ENCODE measurements around the gene OSCP1.

The OSCP1 gene

DNA sequence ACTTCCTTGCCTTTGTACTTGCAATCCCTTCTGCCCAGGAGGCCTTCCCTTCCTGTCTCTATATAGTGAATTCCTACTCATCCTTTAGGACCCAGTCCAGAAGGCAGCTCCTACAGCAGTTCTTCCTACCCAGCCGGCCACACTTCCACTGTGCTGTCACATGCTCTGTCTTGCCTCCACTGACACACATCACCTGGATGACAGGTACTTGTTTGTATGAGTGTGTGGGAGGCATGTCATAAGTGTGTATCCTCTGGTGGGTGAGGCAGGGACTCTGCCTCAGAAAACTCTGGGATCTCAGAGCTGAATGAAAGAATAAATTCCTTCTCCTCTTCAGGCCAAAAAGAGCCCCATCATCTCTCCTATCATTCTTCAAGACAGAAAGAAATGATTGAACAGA is 5.1 kb upstream of the OSCP1 start:
- peaks cover 17% of the 10 kb centered on the region for H3K36me3 ChIP-seq (ENCODE audit: control insufficient read depth, insufficient read depth, low read length)
- no peak for DNase-seq (ENCODE audit: extremely low read depth, insufficient read length)
- TF ChIP-seq, protein P1, sequence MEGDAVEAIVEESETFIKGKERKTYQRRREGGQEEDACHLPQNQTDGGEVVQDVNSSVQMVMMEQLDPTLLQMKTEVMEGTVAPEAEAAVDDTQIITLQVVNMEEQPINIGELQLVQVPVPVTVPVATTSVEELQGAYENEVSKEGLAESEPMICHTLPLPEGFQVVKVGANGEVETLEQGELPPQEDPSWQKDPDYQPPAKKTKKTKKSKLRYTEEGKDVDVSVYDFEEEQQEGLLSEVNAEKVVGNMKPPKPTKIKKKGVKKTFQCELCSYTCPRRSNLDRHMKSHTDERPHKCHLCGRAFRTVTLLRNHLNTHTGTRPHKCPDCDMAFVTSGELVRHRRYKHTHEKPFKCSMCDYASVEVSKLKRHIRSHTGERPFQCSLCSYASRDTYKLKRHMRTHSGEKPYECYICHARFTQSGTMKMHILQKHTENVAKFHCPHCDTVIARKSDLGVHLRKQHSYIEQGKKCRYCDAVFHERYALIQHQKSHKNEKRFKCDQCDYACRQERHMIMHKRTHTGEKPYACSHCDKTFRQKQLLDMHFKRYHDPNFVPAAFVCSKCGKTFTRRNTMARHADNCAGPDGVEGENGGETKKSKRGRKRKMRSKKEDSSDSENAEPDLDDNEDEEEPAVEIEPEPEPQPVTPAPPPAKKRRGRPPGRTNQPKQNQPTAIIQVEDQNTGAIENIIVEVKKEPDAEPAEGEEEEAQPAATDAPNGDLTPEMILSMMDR (IDR thresholded peaks at IDR 0.05; ENCODE audit: insufficient read depth, low read length, poor library complexity, severe bottlenecking), result no peak

DNA sequence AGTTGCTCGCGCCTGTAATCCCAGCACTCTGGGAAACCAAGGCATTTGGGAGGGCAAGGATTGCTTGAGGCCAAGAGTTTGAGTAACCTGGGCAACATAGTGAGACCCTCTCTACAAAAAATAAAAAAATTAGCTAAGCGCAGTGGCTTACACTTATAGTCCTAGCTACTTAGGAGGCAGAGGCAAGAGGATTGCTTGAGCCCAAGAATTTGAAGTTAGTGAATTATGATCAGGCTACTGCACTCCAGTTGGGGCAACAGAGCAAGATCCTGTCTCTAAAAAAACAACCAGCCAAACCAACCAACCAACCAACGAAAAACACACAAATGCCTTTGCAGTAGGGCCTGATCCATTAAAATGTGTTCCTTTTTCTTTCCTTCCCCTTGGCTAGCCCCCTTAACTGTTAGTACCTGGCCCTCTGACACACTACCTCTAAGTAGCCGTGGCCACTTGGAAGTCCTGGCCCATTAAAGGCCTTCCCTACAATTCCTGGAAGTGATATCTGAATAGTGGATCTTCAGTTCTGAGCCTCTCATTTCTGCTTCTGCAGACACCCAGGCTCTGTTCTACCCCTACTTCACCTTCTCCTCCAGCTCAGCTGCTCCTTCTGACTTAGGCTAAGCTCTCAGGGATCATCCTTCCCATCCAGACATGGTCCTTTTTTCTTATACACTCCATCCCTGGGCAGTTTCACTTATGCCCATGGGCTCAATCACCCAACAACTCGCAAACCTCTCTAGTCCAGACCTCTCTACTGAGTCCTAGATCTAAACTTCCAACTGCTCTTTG is 3.5 kb upstream of the OSCP1 start:
- DNase-seq (ENCODE audit: extremely low read depth, insufficient read length), result no peak
- TF ChIP-seq, protein P1 (IDR thresholded peaks at IDR 0.05; ENCODE audit: insufficient read depth, low read length, poor library complexity, severe bottlenecking), result no peak
- no peaks in the 10 kb centered on the region for H3K27me3 ChIP-seq (replicated peaks; ENCODE audit: control insufficient read depth, insufficient read depth, low read length)
- no peak overlapping the region for H3K4me3 ChIP-seq (replicated peaks; ENCODE audit: low read depth, low read length)
- H3K36me3 ChIP-seq (ENCODE audit: control insufficient read depth, insufficient read depth, low read length), result peaks cover 13% of the 10 kb centered on the region

More for the DNA sequence above, 5.1 kb upstream of the OSCP1 start:
- Histone ChIP-seq H3K27me3 (replicated peaks; ENCODE audit: control insufficient read depth, insufficient read depth, low read length) (no peaks in the 10 kb centered on the region), H3K4me3 (replicated peaks; ENCODE audit: low read depth, low read length) (no peak overlapping the region)

DNA sequence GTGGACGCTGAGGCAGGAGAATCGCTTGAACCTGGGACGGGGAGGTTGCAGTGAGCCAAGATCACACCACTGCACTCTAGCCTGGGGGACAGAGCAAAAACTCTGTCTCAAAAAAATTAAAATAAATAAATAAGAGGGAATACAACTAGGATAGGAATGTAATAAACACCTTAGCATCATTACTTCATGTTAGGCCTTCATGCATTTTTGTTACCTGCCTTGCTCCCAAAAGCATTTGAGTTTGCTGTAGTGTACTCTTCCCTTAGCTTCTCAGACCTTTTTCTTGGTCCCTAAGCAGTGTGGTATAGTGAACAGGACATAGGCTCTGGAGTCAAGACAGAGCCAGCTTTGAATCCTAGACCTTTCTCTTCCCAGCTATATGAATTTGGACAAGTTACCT is 2.8 kb upstream of the OSCP1 start:
- no peak overlapping the region for H3K4me3 ChIP-seq (replicated peaks; ENCODE audit: low read depth, low read length)
- peaks cover 13% of the 10 kb centered on the region for H3K36me3 ChIP-seq (ENCODE audit: control insufficient read depth, insufficient read depth, low read length)
- no peaks in the 10 kb centered on the region for H3K27me3 ChIP-seq (replicated peaks; ENCODE audit: control insufficient read depth, insufficient read depth, low read length)
- DNase-seq (ENCODE audit: extremely low read depth, insufficient read length), result no peak
- TF ChIP-seq, protein P1 (IDR thresholded peaks at IDR 0.05; ENCODE audit: insufficient read depth, low read length, poor library complexity, severe bottlenecking), result no peak

DNA sequence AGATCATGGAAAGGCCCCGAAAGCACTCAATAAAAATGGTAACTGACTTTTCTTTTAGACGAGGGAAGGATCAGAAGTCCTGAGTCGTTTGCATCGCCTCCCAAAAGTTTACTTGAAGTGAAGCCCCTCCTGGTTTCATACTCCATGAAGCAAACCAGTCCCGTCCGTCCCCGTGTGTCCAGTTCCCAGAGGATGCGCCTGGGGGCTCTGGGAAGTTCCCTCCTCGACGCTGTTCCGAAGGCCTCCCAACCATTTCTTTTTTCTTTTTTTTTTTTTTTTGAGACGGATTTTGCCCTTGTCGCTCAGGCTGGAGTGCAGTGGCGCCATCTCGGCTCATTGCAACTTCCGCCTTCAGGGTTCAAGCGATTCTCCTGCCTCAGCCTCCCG is 661 bp upstream of the OSCP1 start:
- Histone ChIP-seq H3K36me3 (ENCODE audit: control insufficient read depth, insufficient read depth, low read length) (peaks cover 8% of the 10 kb centered on the region), H3K4me3 (replicated peaks; ENCODE audit: low read depth, low read length) (peak overlapping the region; percentile 79), H3K27me3 (replicated peaks; ENCODE audit: control insufficient read depth, insufficient read depth, low read length) (no peaks in the 10 kb centered on the region)
- DNase-seq (ENCODE audit: extremely low read depth, insufficient read length), result no peak
- TF ChIP-seq, protein P1 (IDR thresholded peaks at IDR 0.05; ENCODE audit: insufficient read depth, low read length, poor library complexity, severe bottlenecking), result no peak

DNA sequence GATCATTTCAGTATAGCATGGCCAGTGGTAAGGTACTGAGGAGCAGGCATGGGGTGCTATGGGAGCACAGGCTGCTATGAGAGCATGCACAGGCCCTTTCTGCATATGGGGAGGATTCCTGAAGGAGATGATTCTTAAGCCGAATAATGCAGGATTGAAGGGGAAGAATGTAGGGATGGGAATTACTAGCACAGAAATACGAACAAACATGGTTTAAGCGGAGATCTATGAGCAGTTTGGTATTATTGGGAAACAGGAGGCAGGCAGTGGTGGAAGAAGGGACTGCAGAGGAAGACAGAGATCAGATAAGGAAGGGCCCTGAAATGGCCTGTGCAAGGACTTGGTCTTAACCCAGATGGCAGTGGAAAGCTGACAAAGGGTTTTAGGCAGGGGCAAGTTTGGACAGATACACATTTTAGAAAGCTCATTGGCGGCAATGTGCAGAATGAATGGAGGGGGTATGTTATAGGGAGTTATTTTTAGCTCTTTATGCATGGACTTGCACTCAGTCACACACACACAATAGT is 1.7 kb downstream of the OSCP1 start:
- no peak for DNase-seq (ENCODE audit: extremely low read depth, insufficient read length)
- Histone ChIP-seq H3K36me3 (ENCODE audit: control insufficient read depth, insufficient read depth, low read length) (no peaks in the 10 kb centered on the region), H3K27me3 (replicated peaks; ENCODE audit: control insufficient read depth, insufficient read depth, low read length) (no peaks in the 10 kb centered on the region), H3K4me3 (replicated peaks; ENCODE audit: low read depth, low read length) (no peak overlapping the region)
- TF ChIP-seq, protein P1 (IDR thresholded peaks at IDR 0.05; ENCODE audit: insufficient read depth, low read length, poor library complexity, severe bottlenecking), result no peak
